Measurements from ENCODE around the gene ADAMTS9.

ADAMTS9 gene

GRCh38 chr3:64687781-64688604, at the start of gene ADAMTS9:
ADAMTS9 (minus strand) TSS chr3:64688000; CDS start chr3:64687657, 343 bp downstream.
- DNase-seq (ENCODE audit: low read depth in 4 of 4, low spot score in 1 of 4) = no peak

GRCh38 chr3:64732576-64732975, 44.8 kb upstream of the ADAMTS9 start:
- no peak for DNase-seq (ENCODE audit: low read depth in 4 of 4, low spot score in 1 of 4)

- no peak for DNase-seq (ENCODE audit: low read depth in 4 of 4, low spot score in 1 of 4)
Measured at GRCh38 chr3:64730681-64731080, 42.9 kb upstream of the ADAMTS9 start.

GRCh38 chr3:64728994-64729393, 41.2 kb upstream of the ADAMTS9 start:
- no peak for DNase-seq (ENCODE audit: low read depth in 4 of 4, low spot score in 1 of 4)

GRCh38 chr3:64728428-64728827, 40.6 kb upstream of the ADAMTS9 start:
- DNase-seq (ENCODE audit: low read depth in 4 of 4, low spot score in 1 of 4) = no peak

- no peak for DNase-seq (ENCODE audit: low read depth in 4 of 4, low spot score in 1 of 4)
Measured at GRCh38 chr3:64726414-64727090, 38.8 kb upstream of the ADAMTS9 start.

- no peak for DNase-seq (ENCODE audit: low read depth in 4 of 4, low spot score in 1 of 4)
Measured at GRCh38 chr3:64718976-64719375, 31.2 kb upstream of the ADAMTS9 start.

GRCh38 chr3:64717872-64718613, 30.2 kb upstream of the ADAMTS9 start:
- DNase-seq (ENCODE audit: low read depth in 4 of 4, low spot score in 1 of 4) = no peak

- DNase-seq (ENCODE audit: low read depth in 4 of 4, low spot score in 1 of 4) = no peak
Measured at GRCh38 chr3:64717411-64717810, 29.6 kb upstream of the ADAMTS9 start.

GRCh38 chr3:64716110-64716710, 28.4 kb upstream of the ADAMTS9 start:
- DNase-seq (ENCODE audit: low read depth in 4 of 4, low spot score in 1 of 4) = no peak

GRCh38 chr3:64715211-64715982, 27.6 kb upstream of the ADAMTS9 start:
- DNase-seq (ENCODE audit: low read depth in 4 of 4, low spot score in 1 of 4) = no peak

- no peak for DNase-seq (ENCODE audit: low read depth in 4 of 4, low spot score in 1 of 4)
Measured at GRCh38 chr3:64708456-64708855, 20.7 kb upstream of the ADAMTS9 start.

GRCh38 chr3:64705946-64706345, 18.1 kb upstream of the ADAMTS9 start:
- no peak for DNase-seq (ENCODE audit: low read depth in 4 of 4, low spot score in 1 of 4)

- no peak for DNase-seq (ENCODE audit: low read depth in 4 of 4, low spot score in 1 of 4)
Measured at GRCh38 chr3:64696896-64697295, 9.1 kb upstream of the ADAMTS9 start.

- no peak for DNase-seq (ENCODE audit: low read depth in 4 of 4, low spot score in 1 of 4)
Measured at GRCh38 chr3:64694114-64694513, 6.3 kb upstream of the ADAMTS9 start.

- DNase-seq (ENCODE audit: low read depth in 4 of 4, low spot score in 1 of 4) = no peak
Measured at GRCh38 chr3:64693031-64693430, 5.2 kb upstream of the ADAMTS9 start.

GRCh38 chr3:64691051-64691450, 3.3 kb upstream of the ADAMTS9 start:
- DNase-seq (ENCODE audit: low read depth in 4 of 4, low spot score in 1 of 4) = no peak

GRCh38 chr3:64687086-64687780, 567 bp downstream of the ADAMTS9 start:
- no peak for DNase-seq (ENCODE audit: low read depth in 4 of 4, low spot score in 1 of 4)

GRCh38 chr3:64686446-64686908, 1.3 kb downstream of the ADAMTS9 start:
- DNase-seq (ENCODE audit: low read depth in 4 of 4, low spot score in 1 of 4) = no peak
